GM21423 (cell line): ENCODE data around the gene RLF.

Experiments used
- ATAC-seq: cut with Tn5 transposase; IDR thresholded peaks from one replicate; pipeline ENCODE4 v1.9.1; 2021; ENCODE audit warnings: mild to moderate bottlenecking, moderate library complexity; ENCODE audit not compliant: unreplicated experiment

RLF gene

DNA sequence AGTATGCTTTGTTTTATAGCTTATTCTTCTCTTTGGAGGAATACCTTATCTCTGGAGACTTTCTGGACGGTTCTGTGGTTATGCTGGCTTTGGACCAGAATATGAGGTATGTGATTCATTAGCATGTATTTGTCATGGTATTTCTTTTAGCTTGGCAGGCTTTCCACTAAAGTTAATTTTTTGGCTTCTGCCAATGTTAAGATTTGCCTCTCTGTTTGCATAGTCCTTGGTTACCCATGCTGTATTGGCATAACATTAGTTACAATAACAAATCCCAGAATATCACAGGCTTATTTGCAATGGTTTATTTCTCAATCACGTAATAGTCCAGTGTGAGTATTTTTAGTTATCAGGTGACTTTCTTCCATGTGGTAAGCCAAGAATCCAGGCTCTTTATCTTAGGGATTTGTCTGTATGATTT is 106.6 kb downstream of the RLF start:
- ATAC-seq: no peak

DNA sequence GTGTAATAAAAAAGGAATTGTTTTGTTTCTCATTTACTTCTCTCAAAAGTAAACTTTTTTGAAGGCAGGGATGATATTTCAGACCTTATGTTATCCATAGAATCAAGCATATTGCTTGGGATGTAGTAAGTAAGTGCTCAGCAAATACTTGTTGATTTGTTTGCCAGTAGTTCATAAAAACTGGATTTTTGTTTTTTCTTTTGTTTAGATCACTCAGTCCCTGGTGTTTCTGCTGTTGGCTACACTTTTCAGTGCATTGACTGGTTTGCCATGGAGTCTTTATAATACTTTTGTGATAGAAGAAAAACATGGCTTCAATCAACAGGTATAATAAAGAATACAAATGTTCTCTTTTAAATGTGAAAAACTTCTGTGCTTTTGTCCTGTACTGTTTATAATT is 107.0 kb downstream of the RLF start:
- no peak for ATAC-seq

DNA sequence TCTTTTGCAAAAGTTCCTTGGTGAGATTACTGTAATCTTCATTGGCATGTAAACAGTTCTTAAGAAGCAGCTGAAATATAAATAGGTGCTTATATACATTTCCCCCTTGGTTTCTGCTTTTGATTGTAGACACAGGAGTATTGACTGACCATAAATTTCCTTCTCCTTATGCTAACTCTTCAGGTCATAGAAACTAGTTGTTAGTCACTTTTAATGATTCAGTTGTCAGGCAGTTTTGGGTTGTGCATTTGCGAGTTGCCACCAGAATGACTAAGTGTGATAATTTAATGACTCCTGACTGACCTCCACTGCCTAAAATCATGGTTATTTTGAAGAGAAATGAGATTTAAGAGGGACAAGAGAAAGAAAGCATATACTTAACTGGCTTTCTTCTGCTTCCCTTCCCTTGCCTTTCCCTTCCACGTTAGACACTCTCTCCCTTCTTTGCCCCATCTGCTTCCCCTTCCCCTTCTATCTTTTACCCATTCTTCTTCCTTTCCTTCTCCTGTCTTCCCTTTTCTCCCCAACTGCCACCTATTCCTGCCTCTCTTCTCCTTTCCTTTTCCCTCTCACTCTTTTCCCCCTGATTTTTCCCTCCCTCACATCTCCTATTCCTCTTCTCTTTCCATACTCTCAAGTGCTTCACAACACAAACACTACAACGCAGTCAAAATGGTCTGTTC is 109.1 kb downstream of the RLF start:
- no peak for ATAC-seq

DNA sequence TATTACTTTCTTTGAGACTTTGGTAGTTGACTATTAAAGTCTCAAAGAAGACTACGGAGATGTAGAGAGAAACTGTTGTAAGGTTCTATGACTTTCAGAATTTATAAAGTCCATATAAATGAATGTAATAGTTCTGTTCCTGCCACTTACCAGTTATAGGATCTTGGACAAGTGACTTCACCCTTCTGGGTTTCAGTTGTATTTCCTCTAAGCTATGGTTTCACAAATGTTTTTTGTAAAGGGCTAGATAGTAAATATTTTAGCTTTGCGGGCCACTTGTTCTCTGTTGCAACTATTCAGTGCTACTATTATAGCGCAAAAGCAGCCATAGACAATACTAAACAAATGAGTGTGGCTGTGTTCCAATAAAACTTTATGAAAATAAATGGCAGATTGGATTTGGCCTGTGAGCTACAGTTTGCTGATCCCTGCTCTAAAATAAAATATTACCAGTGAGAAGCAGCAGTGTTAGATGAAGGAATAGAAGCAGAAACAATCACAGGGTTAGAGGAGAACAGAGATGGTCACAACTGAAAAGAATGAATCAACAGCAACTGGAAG is 111.5 kb downstream of the RLF start:
- ATAC-seq: no peak

DNA sequence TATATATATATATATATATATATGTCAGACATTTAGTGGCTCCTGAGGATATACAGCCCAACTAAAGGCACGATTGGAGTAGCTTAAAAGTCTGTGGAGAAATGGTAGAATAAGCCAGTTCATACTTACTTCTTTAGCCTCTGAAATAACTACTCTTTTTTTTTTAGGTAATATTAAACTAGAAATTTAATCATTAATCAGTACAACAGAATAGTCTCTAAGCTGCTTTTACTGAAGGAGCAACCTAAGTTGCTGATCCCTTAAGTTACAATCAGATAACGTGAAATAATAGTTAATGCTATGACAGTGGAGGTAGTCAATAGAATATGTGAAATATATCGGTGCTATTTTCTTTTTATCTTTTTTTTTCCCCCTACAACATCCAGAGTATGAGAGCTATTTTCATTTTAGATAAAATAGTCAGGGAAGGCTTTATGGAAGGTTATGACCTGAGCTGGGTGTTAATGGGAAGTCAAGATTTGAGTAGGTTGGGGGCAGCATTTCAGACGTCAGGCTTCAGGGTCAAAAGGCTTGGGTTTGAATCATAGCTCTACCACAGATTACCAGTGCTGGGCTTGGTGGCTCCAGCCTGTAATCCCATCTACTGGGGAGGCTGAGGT is 112.5 kb downstream of the RLF start:
- no peak for ATAC-seq

GRCh38 chr1:40274331-40274730 is 113.1 kb downstream of the RLF start:
- no peak for ATAC-seq

- no peak for ATAC-seq
These were observed 114.9 kb downstream of the RLF start for GRCh38 chr1:40276122-40276521.

GRCh38 chr1:40281853-40282252 is 120.7 kb downstream of the RLF start:
- ATAC-seq: no peak
